IPS DF 4.7 (cell line): Measurements from ENCODE around the gene DKKL1.
A peak's percentile ranks its signal among the peaks of the same experiment; 100 is the strongest.
"Not testable (repeated sequence)": the region's sequence is repeated elsewhere in the genome, so short reads cannot be mapped to it uniquely, and the experiment has no call there.

Experiments used
- DNase-seq: peaks from one replicate; pipeline ENCODE4 v3.0.0-alpha.2; 2013; ENCODE audit warnings: low spot score; ENCODE audit errors: extremely low read depth

DKKL1 gene

GRCh38 chr19:49362048-49362928 lies 1.4 kb upstream of the DKKL1 start, which contains the start of gene TEAD2:
TEAD2 (minus strand) TSS chr19:49362416; CDS start chr19:49360075, 2,341 bp downstream.
- DNase-seq, result no peak

DNA sequence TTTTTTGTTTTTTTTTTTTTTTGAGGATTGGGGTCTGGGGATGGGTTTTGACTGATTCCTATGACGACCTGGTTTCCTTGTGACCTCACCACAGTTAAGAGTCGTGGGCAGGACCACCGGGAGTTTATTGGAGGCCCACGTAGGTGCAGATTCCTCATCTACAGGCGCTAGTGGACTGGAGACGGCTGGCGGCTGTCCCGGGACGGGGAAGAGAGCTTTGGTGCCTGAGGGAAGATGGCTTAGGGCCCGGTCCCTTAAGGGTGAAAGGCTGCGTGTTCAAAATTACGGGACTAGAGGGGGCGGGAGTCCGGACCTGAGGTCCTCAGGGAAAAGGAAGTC lies 779 bp upstream of the DKKL1 start:
- no peak for DNase-seq

GRCh38 chr19:49364083-49364737 lies 533 bp downstream of the DKKL1 start:
- no peak for DNase-seq

DNA sequence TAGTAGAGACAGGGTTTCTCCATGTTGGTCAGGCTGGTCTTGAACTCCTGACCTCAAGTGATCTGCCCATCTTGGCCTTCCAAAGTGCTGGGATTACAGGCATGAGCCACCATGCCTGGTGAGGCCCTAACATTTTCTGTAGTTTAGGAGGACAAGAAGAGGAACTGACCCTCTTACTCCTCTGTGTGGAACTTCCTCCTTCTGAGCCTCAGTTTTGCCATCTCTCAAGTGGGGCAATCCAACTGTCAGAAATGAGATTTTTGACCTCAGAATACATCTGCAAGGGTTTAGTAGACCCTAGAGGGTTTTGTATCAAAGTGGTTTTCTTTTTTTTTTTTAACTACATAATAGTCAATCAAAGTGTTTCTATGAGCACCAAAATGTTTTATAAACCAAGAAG lies 2.4 kb downstream of the DKKL1 start:
- no peak for DNase-seq

DNA sequence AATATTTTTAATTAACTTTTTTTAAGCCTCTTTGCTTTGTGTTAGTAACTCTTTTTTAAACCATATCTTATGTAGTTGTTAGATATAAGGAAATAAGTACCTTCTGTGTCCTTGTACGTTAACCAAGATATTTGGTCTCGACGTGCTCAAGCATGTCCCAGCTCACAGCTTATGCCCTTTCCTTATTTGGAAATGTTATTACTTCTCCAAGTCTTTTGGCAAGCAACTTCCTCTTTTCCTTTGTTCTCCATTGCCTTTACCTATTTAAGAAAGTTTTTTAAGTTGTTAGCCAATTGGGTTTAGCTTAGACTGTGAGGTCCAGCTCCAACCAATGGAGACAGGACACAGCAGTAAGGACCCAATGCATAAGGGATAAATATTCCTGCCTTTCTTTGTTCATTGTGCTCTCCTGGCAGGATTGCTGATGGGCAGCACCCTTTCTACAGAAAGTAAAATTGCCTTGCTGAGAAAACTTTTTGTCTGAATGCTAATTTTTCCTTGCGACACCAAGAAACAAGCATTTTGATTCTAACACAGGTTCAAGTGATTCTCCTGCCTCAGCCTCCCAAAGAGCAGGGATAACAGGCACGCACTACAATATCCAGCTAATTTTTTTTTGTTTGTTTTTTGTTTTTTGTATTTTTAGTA lies 5.2 kb downstream of the DKKL1 start:
- DNase-seq, result no peak

- no peak for DNase-seq
Observed at GRCh38 chr19:49371184-49371583, 7.5 kb downstream of the DKKL1 start.

DNA sequence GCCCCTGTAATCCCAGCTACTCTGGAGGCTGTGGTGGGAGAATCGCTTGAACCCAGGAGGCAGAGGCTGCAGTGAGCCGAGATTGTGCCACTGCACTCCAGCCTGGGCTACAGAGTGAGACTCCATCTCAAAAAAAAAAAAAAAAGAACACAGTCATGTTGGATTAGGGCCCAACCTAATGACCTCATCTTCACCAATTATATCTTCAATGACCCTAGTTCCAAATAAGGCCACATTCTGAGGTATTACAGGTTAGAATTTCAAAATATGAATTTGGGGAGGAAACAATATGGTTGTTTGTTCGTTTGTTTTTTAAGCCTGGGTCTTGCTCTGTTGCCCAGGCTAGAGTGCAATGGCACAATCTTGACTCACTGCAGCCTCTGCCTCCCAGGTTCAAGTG lies 9.5 kb downstream of the DKKL1 start:
- not testable (repeated sequence) for DNase-seq

- no peak for DNase-seq
Observed at GRCh38 chr19:49374665-49375434, 11.2 kb downstream of the DKKL1 start.

GRCh38 chr19:49378512-49378911 lies 14.8 kb downstream of the DKKL1 start:
- DNase-seq, result no peak

DNA sequence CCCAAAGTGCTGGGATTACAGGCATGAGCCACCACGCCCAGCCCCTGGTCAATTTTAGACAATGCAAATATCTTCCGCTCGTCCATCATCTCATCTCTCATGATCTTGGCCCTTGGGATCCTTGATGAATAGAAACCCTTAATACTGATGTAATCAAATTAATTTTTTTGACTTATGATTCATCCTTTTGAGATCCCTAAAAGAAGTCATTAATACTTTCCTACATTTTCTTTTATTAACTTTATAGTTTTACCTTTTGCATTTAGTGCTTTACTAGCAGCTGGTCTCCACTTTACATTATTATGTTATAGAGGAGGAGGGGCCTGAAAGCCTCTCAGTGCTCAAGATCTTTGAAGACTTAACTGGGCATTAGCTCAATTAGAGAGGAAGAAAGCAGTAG lies 16.7 kb downstream of the DKKL1 start:
- no peak for DNase-seq

DNA sequence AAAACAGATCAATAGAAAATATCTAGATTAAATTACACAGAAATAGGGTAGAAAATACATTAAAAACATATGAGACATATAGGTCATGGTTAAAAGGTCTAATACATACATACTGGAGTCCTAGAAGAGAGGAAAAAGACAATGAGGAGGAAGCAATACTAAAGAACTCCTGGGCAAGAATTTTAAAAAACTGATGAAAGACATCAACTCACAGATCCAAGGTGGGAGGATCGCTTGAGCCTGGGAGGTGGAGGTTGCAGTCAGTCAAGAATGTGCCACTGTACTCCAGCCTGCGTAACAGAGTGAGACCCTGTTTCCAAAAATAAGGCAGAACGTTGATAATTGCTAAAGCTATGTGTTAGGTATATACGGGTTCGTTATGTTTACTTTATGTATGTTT lies 19.0 kb downstream of the DKKL1 start:
- DNase-seq, result no peak

DNA sequence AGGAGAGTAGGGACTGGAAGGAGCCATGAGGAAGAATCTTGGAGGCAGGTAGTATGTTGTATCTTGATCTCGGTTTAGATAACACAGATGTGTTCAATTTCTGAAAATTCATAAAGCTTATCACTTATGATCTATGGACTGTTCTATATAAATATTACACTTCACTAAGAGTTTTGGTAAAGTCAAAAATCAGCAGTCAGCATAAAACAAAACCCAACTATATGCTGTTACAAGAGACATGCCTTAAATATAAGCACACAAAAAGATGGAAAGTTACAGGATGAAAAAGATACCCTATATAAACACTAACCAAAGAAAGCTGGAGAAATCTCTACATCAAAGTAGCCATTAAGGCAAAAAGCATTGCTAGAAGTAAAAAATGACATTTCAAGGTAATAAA lies 19.9 kb downstream of the DKKL1 start:
- no peak for DNase-seq

GRCh38 chr19:49387936-49388372 lies 24.3 kb downstream of the DKKL1 start, which contains the start of gene KASH5:
KASH5 (plus strand) TSS chr19:49388249; CDS start chr19:49390884, 2,635 bp downstream.
- DNase-seq, result no peak

DNA sequence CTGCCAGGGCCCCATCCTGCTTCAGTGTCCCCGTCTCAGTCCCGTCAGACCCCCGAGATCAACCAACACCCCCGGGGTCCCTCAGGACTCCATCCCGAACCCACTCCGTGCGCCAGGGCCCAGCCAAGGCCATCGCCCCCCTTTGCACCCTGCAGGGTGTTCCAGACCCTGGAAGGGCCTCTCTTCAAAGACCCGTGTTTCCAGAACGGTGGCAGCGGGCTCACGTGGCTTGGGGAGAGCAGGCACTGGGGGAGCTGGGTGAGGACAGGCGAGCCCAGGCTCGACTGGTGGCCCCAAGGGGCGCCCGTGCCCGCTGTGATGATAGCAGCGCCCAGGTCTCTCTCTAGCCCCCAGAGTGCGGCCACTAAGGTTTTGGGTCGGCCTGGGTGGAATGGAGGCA lies 25.7 kb downstream of the DKKL1 start:
- DNase-seq, result no peak

GRCh38 chr19:49390131-49390928 lies 26.7 kb downstream of the DKKL1 start:
- DNase-seq, result no peak

DNA sequence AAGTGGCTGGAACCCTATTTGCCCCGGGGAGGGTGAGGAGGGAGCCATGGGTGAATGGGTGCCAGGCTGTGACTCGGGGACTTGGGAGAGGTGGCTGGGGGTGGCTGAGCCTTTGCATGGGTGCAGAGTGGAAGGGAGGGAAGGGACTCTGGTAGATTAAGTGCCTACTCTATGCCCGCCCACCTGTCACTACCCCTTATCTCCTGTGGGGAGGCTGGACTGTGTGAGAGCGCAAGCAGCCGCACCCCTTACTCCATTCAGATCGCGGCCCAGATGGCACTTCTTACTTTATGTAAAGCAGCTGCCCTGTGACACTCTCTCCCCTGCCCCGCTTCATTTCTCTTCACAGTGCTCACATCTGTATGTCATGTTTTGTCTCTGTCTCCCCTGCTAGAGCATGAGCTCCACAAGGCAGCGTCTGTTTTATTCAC lies 27.3 kb downstream of the DKKL1 start:
- DNase-seq, result no peak

- DNase-seq, result peak; percentile 41
Observed at GRCh38 chr19:49391581-49392399, 28.1 kb downstream of the DKKL1 start.

- no peak for DNase-seq
Observed at GRCh38 chr19:49393881-49394280, 30.2 kb downstream of the DKKL1 start.

- no peak for DNase-seq
Observed at GRCh38 chr19:49395581-49396407, 32.1 kb downstream of the DKKL1 start.
